K562 (cell line): ENCODE results near the gene OR2C3. TPM values are rescaled to one million over a fixed set of nuclear protein-coding genes. Genes with fewer than 3 reads are reported as not detected.

Experiments used
- ATAC-seq: fragments of 200-7000 bp; cut with Tn5 transposase; 3 replicates; pipeline ENCODE4 v1.9.1; 2020; ENCODE audit warnings: moderate library complexity
- BruUV-seq: library from RNA; stranded (reverse); fragments of 400-500 nt; replicated peaks from 2 replicates; lab custom pipeline; 2021; lab: Mats Ljungman, UMichigan
- CTCF ChIA-PET: fragments of 300-600 bp; formaldehyde crosslinking; extraction: SDS; loops from one replicate; lab custom pipeline; 2021; ENCODE audit warnings: low intra/inter-chr PET ratio; lab: Yijun Ruan, JAX
- POLR2A ChIA-PET: fragments of 300-600, 350-650 bp; sonication (Branson Sonifier 250); formaldehyde crosslinking; extraction: SDS; loops from one replicate; lab custom pipeline; 2021; ENCODE audit warnings: antibody characterized with exemption, inconsistent platforms; lab: Yijun Ruan, JAX
- DNase-seq, 4 experiments: peaks; one replicate each; pipeline versions ENCODE4 v3.0.0 to v3.0.0-alpha.2; 2011 to 2018; ENCODE audit warnings: low spot score in 3 of 4, mixed read lengths in 3 of 4; ENCODE audit errors: extremely low read depth in 1 of 4
- FAIRE-seq: peaks from 2 replicates; lab custom pipeline; 2011; peaks lifted over from hg19 to GRCh38; lab: Jason Lieb, UNC
- H2AFZ ChIP-seq: 2 replicates; pipeline ENCODE4 v1.6.0; 2011; ENCODE audit warnings: low read depth, low read length, control low read depth, inconsistent platforms
- H3K27ac ChIP-seq: fragments of 200-600 bp; 3 replicates; pipeline ENCODE4 v1.8.0; 2011; ENCODE audit warnings: low read depth, mild to moderate bottlenecking, control low read depth, inconsistent platforms, low read length, moderate library complexity, mixed read lengths; ENCODE audit errors: extremely low read depth
- H3K27me3 ChIP-seq, 2 experiments: fragments of 300-600 bp in 1 of 2; 2 replicates in 1 of 2; 3 replicates in 1 of 2; pipeline versions ENCODE4 v1.6.0 to v1.8.0; 2011; ENCODE audit warnings: inconsistent platforms in 2 of 2, low read length in 2 of 2, mild to moderate bottlenecking in 1 of 2, mixed read lengths in 1 of 2, moderate library complexity in 1 of 2; ENCODE audit not compliant: control insufficient read depth in 2 of 2, insufficient read depth in 2 of 2
- H3K36me3 ChIP-seq: fragments of 300-600 bp; 3 replicates; pipeline ENCODE4 v1.8.0; 2011; ENCODE audit warnings: mild to moderate bottlenecking, low read length, inconsistent platforms; ENCODE audit not compliant: control insufficient read depth, insufficient read depth
- H3K4me1 ChIP-seq, 2 experiments: fragments of 200-600 bp in 1 of 2; replicated peaks in 1 of 2; 2 replicates in 1 of 2; 3 replicates in 1 of 2; pipeline versions ENCODE4 v1.5.1 to v1.8.0; 2011; ENCODE audit warnings: inconsistent platforms in 2 of 2, low read length in 2 of 2, mild to moderate bottlenecking in 1 of 2, mixed read lengths in 1 of 2, moderate library complexity in 1 of 2; ENCODE audit not compliant: control insufficient read depth in 2 of 2, insufficient read depth in 2 of 2
- H3K4me2 ChIP-seq: 2 replicates; pipeline ENCODE4 v1.6.1; 2011; ENCODE audit warnings: low read length, control low read depth, inconsistent platforms, mixed read lengths; ENCODE audit not compliant: insufficient read depth
- H3K4me3 ChIP-seq: fragments of 200-600 bp; sonication (generic), shearing (Covaris generic); 2 replicates; pipeline ENCODE4 v1.5.1; 2016; ENCODE audit warnings: control low read depth, inconsistent platforms
- H3K79me2 ChIP-seq: fragments of 200-600 bp; 3 replicates; pipeline ENCODE4 v1.8.0; 2011; ENCODE audit warnings: low read length, inconsistent platforms; ENCODE audit not compliant: control insufficient read depth, insufficient read depth
- H3K9ac ChIP-seq, 2 experiments: 2 replicates each; pipeline versions ENCODE4 v1.6.0 to v1.6.1; 2011; ENCODE audit warnings: low read depth in 2 of 2, low read length in 2 of 2, control low read depth in 1 of 2, inconsistent platforms in 1 of 2, mild to moderate bottlenecking in 1 of 2, mixed read lengths in 1 of 2; ENCODE audit not compliant: insufficient read depth in 1 of 2
- H3K9me1 ChIP-seq: one replicate; pipeline ENCODE4 v1.6.0; 2011; ENCODE audit warnings: inconsistent platforms, mild to moderate bottlenecking, low read length, moderate library complexity; ENCODE audit not compliant: control insufficient read depth, insufficient read depth
- H3K9me3 ChIP-seq: replicated peaks from 2 replicates; pipeline ENCODE4 v1.5.1; 2011; ENCODE audit warnings: low read depth, low read length, inconsistent platforms; ENCODE audit not compliant: control insufficient read depth, insufficient read depth
- H4K20me1 ChIP-seq: replicated peaks from 2 replicates; pipeline ENCODE4 v1.6.1; 2011; ENCODE audit warnings: low read length, inconsistent platforms, mixed read lengths; ENCODE audit not compliant: control insufficient read depth, insufficient read depth
- ATF4 ChIP-seq: fragments of 450-650 bp; formaldehyde crosslinking; IDR thresholded peaks from 2 replicates; pipeline ENCODE4 v1.4.0; 2022; ENCODE audit warnings: mild to moderate bottlenecking, moderate library complexity
- CAMTA2 ChIP-seq: fragments of 250-450 bp; sonication (Bioruptor Pico); conservative IDR thresholded peaks from 2 replicates; pipeline ENCODE4 v1.5.1; 2022
- ELF2 ChIP-seq: fragments of 250-450 bp; sonication (Bioruptor Pico); IDR thresholded peaks from 2 replicates; pipeline ENCODE4 v1.5.0; 2021; ENCODE audit warnings: mild to moderate bottlenecking
- HINFP ChIP-seq: fragments of 450-650 bp; conservative IDR thresholded peaks from 2 replicates; pipeline ENCODE4 v1.6.1; 2016; ENCODE audit warnings: missing genetic modification characterization, low read depth, mild to moderate bottlenecking, control low read depth, missing compliant biosample characterization
- HOXB6 ChIP-seq: fragments of 250-450 bp; sonication (Bioruptor Pico); IDR thresholded peaks from 2 replicates; pipeline ENCODE4 v1.5.1; 2022; ENCODE audit warnings: mild to moderate bottlenecking, borderline replicate concordance
- NEUROD1 ChIP-seq: fragments of 150-350 bp; IDR thresholded peaks from 2 replicates; pipeline ENCODE4 v1.6.1; 2014; ENCODE audit warnings: borderline replicate concordance, low read length, low read depth; ENCODE audit not compliant: partially characterized antibody
- NFATC3 ChIP-seq: fragments of 450-650 bp; IDR thresholded peaks from 2 replicates; pipeline ENCODE4 v1.6.1; 2017; ENCODE audit warnings: mild to moderate bottlenecking
- SAFB ChIP-seq: fragments of 200-400 bp; formaldehyde crosslinking; IDR thresholded peaks from 2 replicates; pipeline ENCODE4 v1.6.1; 2017; ENCODE audit warnings: low read depth, low read length, borderline replicate concordance
- TCF7L2 ChIP-seq: fragments of 150-350 bp; IDR thresholded peaks from 2 replicates; pipeline ENCODE4 v1.6.1; 2016; ENCODE audit warnings: low read depth, mild to moderate bottlenecking, low read length, moderate library complexity
- YBX1 ChIP-seq: fragments of 450-650 bp; IDR thresholded peaks from 2 replicates; pipeline ENCODE4 v1.7.1; 2016; ENCODE audit warnings: mild to moderate bottlenecking
- ZC3H8 ChIP-seq: fragments of 450-650 bp; IDR thresholded peaks from 2 replicates; pipeline ENCODE4 v1.6.1; 2017
- WGBS: fragments of 100-300 bp; shearing (Covaris generic); methylation state at CpG from one replicate; pipeline ENCODE4 v1.1.6; 2016; ENCODE audit warnings: low coverage, mixed read lengths; ENCODE audit not compliant: insufficient coverage; ENCODE audit errors: missing lambda C conversion rate; 5-methylcytosine and 5-hydroxymethylcytosine counted together
- in situ Hi-C: fragments of 300-500 bp; cut with MboI; formaldehyde crosslinking; loops from 4 replicates; pipeline ENCODE4 v1.15.0; 2018; ENCODE audit warnings: inconsistent platforms, mixed read lengths
- intact Hi-C: fragments of 100-400 bp; cut with micrococcal nuclease; formaldehyde crosslinking; loops from 2 replicates; pipeline ENCODE4 v1.14.2; 2022
- polyA plus RNA-seq, 8 experiments: library from polyadenylated mRNA; depleted of rRNA in 4 of 8; stranded (reverse) in 5 of 8; unstranded in 3 of 8; fragments of >200 nt; fragmentation: Nextera tagmentation in 2 of 8; fragmentation: Illumina TruSeq in 1 of 8; extraction: Ambion mirVana in 2 of 8; extraction: Trizol in 1 of 8; gene quantifications; 2 replicates each; pipeline versions ENCODE4 v1.2.1 to v1.2.3, GENCODE V29; 2011 to 2014; ENCODE audit warnings: inconsistent platforms in 1 of 8, missing spikeins in 1 of 8
- total RNA-seq, 7 experiments: library from RNA; depleted of rRNA in 6 of 7; stranded (reverse); fragments of >200 nt in 6 of 7; fragmentation: Illumina TruSeq in 2 of 7; extraction: Trizol in 2 of 7; gene quantifications; 2 replicates each; pipeline versions ENCODE4 v1.2.1 to v1.2.3, GENCODE V29; 2011 to 2021; ENCODE audit warnings: low replicate concordance in 1 of 7
- TF ChIP-seq, protein P1 (sequence below): fragments of 450-650 bp; formaldehyde crosslinking; IDR thresholded peaks from 2 replicates; pipeline ENCODE4 v1.4.0; 2020; ENCODE audit warnings: mild to moderate bottlenecking, mixed read lengths

OR2C3 gene
- total and polyA plus RNA-seq, 9 of the 15 experiments (the other 6 are each of a cell fraction or from before 2014, with no cell fraction given), result under 0.01 to 0.05 (median 0.03) TPM; not detected in 4

DNA sequence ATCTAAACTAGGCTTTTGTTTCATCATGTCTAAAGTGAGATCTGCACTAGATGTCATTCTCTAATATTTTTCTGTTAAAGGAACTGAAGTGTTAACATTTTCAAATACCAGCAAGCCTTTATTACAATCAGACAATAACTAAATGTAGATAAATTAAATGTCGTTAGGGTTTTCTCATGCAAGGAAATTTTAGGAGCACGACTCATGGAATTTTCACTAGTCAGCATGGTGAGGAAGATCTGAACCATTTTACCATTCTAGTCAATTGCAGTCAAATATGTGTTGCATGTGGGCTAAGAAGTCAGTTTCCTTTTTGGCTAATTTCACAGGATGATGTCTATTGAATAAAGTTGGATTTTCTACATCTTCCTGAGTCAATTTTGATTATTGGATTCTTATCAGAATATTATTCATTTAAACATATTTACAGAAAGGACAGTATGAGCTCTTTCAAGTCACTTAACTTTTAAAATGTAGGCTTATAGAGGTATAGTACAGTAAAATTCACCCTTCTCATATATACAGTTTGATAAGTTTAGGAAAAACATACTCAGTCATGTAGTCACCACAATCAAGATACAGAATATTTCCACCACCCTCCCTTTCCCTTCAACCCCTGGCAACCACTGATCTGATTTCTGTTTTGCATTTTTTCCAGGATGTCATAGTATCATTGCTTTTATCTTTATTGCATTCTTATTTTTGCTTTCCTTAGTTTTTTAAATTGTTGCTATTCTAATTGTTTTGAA lies 21.9 kb upstream of the OR2C3 start:
- 4% methylated on average over 2 of the region's 2 CpGs for WGBS
- ATAC-seq (no peak), DNase-seq (no peak), FAIRE-seq (no peak)
- Histone ChIP-seq H3K27ac (no peak overlapping the region), H3K4me1 (no peaks in the 10 kb centered on the region), H3K4me3 (no peak overlapping the region), H3K27me3 (no peaks in the 10 kb centered on the region), H3K4me2 (no peak overlapping the region), H3K79me2 (no peaks in the 10 kb centered on the region), H3K9me3 (no peaks in the 10 kb centered on the region), H3K9me1 (no peaks in the 10 kb centered on the region), H4K20me1 (no peaks in the 10 kb centered on the region), H2AFZ (no peak overlapping the region), H3K36me3 (no peaks in the 10 kb centered on the region), H3K9ac (no peak overlapping the region)
- CTCF ChIA-PET, result no interaction called here
- TF ChIP-seq CAMTA2 (no peak), ZC3H8 (no peak), SAFB (no peak), YBX1 (no peak), HINFP (tag) (no peak), NEUROD1 (no peak), HOXB6 (no peak), TCF7L2 (no peak), ATF4 (CRISPR knock-in tag) (no peak), ELF2 (CRISPR knock-in tag) (no peak), NFATC3 (no peak)
- TF ChIP-seq, protein P1, sequence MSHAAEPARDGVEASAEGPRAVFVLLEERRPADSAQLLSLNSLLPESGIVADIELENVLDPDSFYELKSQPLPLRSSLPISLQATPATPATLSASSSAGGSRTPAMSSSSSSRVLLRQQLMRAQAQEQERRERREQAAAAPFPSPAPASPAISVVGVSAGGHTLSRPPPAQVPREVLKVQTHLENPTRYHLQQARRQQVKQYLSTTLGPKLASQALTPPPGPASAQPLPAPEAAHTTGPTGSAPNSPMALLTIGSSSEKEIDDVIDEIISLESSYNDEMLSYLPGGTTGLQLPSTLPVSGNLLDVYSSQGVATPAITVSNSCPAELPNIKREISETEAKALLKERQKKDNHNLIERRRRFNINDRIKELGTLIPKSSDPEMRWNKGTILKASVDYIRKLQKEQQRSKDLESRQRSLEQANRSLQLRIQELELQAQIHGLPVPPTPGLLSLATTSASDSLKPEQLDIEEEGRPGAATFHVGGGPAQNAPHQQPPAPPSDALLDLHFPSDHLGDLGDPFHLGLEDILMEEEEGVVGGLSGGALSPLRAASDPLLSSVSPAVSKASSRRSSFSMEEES (CRISPR knock-in tag), result no peak
- no TSS peak for BruUV-seq
- POLR2A ChIA-PET, result interaction anchor here (0.6 to 1.3 kb wide), 2 partner anchors 17 to 337 kb away, joined by 4 read pairs; partner anchors contain the start of gene OR2W3
- in situ Hi-C loops (no loop called here), intact Hi-C loops (no loop called here)
